ENCODE data around the gene FAM9C. TPM values are rescaled to one million over a fixed set of nuclear protein-coding genes. Genes with fewer than 3 reads are reported as not detected.

The FAM9C gene
- total and polyA plus RNA-seq, 2 donors (not counting 3 experiments of a cell fraction or from before 2014, with no cell fraction given), result not detected

DNA sequence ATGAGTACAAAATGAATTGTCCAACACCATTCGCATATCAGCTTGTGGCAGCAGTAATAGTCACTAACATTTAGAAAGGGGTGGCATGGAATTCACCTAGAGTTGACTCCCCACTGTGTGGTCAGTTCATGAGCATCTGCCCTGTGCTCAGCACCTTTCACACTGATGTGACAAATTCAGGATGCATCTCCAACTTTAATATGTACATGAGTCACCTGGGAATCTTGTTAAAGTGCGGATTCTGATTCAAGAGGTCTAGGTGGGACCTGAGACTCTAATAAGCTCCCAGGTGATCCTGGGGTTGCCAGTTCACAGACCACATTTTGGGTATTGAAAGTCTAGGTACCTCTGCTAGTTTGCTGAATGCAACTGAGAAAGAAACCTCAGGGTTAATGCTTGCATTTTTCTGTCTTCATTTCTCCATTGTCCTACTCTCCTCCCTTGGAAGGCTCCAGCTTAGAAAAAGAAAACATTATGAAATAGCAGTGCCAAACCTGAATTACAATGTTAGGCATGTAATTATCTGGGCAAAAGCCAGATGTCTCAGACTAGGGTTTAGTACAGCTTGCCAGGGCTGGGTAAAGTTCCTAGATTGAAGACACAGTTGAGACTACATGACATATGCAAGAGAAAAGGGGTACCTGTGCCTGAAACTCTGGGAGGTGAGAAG is 36.8 kb downstream of the FAM9C start:
- H2AFZ ChIP-seq (ENCODE audit: low read depth, low read length), result no peak overlapping the region
- intact Hi-C loops (cut with micrococcal nuclease), result no loop called here
- CTCF ChIA-PET, result no interaction called here
- H4K20me1 ChIP-seq (replicated peaks; ENCODE audit: control insufficient read depth, extremely low read depth, insufficient read depth, low read length), result no peaks in the 10 kb centered on the region
- no peaks in the 10 kb centered on the region for H3K4me1 ChIP-seq (ENCODE audit: control insufficient read depth, extremely low read depth, insufficient read depth, low read length)
- H3K9me1 ChIP-seq (replicated peaks; ENCODE audit: control insufficient read depth, extremely low read depth, insufficient read depth, low read length), result no peaks in the 10 kb centered on the region
- POLR2A ChIA-PET, result interaction anchor here (0.6 kb wide), 1 partner anchor 217 kb away, joined by 3 read pairs; no protein-coding TSS in a partner anchor
- H3K9ac ChIP-seq (replicated peaks; ENCODE audit: extremely low read depth, insufficient read depth, low read length), result no peak overlapping the region
- no TSS peak for BruUV-seq (replicated peaks)
- no peak overlapping the region for H3K27ac ChIP-seq (ENCODE audit: insufficient read depth, low read depth, low read length)
- no peak for TF ChIP-seq GATA2 (IDR thresholded peaks at IDR 0.05; ENCODE audit: insufficient read depth, insufficient read length, low read depth, low read length)
- TF ChIP-seq, protein P1, sequence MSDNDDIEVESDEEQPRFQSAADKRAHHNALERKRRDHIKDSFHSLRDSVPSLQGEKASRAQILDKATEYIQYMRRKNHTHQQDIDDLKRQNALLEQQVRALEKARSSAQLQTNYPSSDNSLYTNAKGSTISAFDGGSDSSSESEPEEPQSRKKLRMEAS (IDR thresholded peaks at IDR 0.05; ENCODE audit: insufficient read depth, insufficient read length), result no peak
- no peak for TF ChIP-seq FOS (IDR thresholded peaks at IDR 0.05; ENCODE audit: borderline replicate concordance, insufficient read depth, low read length)
- TF ChIP-seq POLR2A (IDR thresholded peaks at IDR 0.05; ENCODE audit: low read depth, low read length), result no peak
- TF ChIP-seq JUN (IDR thresholded peaks at IDR 0.05; ENCODE audit: borderline replicate concordance, insufficient read depth, insufficient read length, low read depth), result no peak
- H3K36me3 ChIP-seq (ENCODE audit: control insufficient read depth in 2 of 2, extremely low read depth in 1 of 2, insufficient read depth in 2 of 2, low read length in 2 of 2), result no peaks in the 10 kb centered on the region
- FAIRE-seq, result peak; percentile 8
- H3K27me3 ChIP-seq (ENCODE audit: control insufficient read depth in 2 of 2, insufficient read depth in 2 of 2, low read length in 2 of 2), result no peaks in the 10 kb centered on the region
- peak; percentile 31 for DNase-seq (ENCODE audit: low read depth, low spot score)
- H3K4me2 ChIP-seq (ENCODE audit: insufficient read depth, low read length), result no peak overlapping the region
- dilution Hi-C loops (cut with MboI; ENCODE audit: extremely low pct_ligation_motif_present, low sequenced_read_pairs), result no loop called here
- no peaks in the 10 kb centered on the region for H3K9me3 ChIP-seq (replicated peaks; ENCODE audit: control insufficient read depth, insufficient read depth, low read length)
- H3K79me2 ChIP-seq (ENCODE audit: control insufficient read depth, insufficient read depth, low read length), result no peaks in the 10 kb centered on the region
- no peak overlapping the region for H3K4me3 ChIP-seq (replicated peaks in 1 of 3; ENCODE audit: insufficient read depth in 1 of 3, low read depth in 1 of 3, low read length in 3 of 3)

DNA sequence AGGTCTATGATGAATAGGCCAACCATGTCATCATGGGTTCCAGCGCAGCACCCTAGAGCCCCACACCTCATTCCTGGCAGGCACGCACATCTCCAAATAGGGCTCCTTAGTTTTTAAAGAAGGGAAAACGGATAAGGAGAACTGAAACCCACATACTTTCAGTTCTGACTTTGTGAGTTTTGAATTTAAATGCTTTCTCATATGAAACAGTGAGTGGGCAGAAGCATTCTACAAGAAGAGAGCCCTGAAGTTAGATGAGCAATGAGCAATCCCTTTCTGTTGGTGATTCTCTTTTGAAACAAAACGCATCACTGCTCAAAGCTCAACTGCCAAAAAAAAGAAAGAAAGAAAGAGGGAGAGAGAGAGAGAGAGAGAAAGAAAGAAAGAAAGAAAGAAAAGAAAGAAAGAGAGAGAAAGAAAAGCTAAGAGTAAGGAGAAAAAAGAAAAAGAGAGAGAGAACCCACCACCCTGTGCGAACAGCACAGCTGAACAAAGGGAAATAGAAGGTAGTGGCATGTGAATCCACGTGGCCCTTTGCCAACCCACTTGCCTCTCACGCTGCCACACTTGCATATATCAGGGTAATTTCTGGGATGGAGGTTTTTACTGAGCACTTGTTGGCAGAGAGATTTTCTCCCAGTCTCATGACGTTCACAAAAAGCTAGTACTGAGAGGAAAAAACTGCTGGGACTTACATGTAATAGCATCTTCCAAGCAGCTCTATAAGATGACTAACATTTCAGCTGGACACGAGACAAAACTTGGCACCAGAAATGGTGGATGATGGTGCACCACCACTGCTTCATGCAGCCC is 38.6 kb downstream of the FAM9C start:
- no peak for FAIRE-seq

More for the DNA sequence above, 38.6 kb downstream of the FAM9C start:
- no peak overlapping the region for H3K9ac ChIP-seq (replicated peaks; ENCODE audit: extremely low read depth, insufficient read depth, low read length)
- no peaks in the 10 kb centered on the region for H3K79me2 ChIP-seq (ENCODE audit: control insufficient read depth, insufficient read depth, low read length)
- no peaks in the 10 kb centered on the region for H3K27me3 ChIP-seq (ENCODE audit: control insufficient read depth in 2 of 2, insufficient read depth in 2 of 2, low read length in 2 of 2)
- no peaks in the 10 kb centered on the region for H3K4me1 ChIP-seq (ENCODE audit: control insufficient read depth, extremely low read depth, insufficient read depth, low read length)
- ChIA-PET POLR2A (no interaction called here), CTCF (no interaction called here)
- no peak overlapping the region for H3K4me3 ChIP-seq (replicated peaks in 1 of 3; ENCODE audit: insufficient read depth in 1 of 3, low read depth in 1 of 3, low read length in 3 of 3)
- no peak for DNase-seq (ENCODE audit: low read depth, low spot score)
- H4K20me1 ChIP-seq (replicated peaks; ENCODE audit: control insufficient read depth, extremely low read depth, insufficient read depth, low read length), result no peaks in the 10 kb centered on the region
- intact Hi-C loops (cut with micrococcal nuclease) (no loop called here), dilution Hi-C loops (cut with MboI; ENCODE audit: extremely low pct_ligation_motif_present, low sequenced_read_pairs) (no loop called here)
- no TSS peak for BruUV-seq (replicated peaks)
- H3K27ac ChIP-seq (ENCODE audit: insufficient read depth, low read depth, low read length), result no peak overlapping the region
- no peaks in the 10 kb centered on the region for H3K36me3 ChIP-seq (ENCODE audit: control insufficient read depth in 2 of 2, extremely low read depth in 1 of 2, insufficient read depth in 2 of 2, low read length in 2 of 2)
- H3K4me2 ChIP-seq (ENCODE audit: insufficient read depth, low read length), result no peak overlapping the region
- no peaks in the 10 kb centered on the region for H3K9me1 ChIP-seq (replicated peaks; ENCODE audit: control insufficient read depth, extremely low read depth, insufficient read depth, low read length)
- no peak overlapping the region for H2AFZ ChIP-seq (ENCODE audit: low read depth, low read length)
- TF ChIP-seq MYC (IDR thresholded peaks at IDR 0.05; ENCODE audit: low read depth, low read length) (no peak), POLR2A (IDR thresholded peaks at IDR 0.05; ENCODE audit: low read depth, low read length) (no peak), JUN (IDR thresholded peaks at IDR 0.05; ENCODE audit: borderline replicate concordance, insufficient read depth, insufficient read length, low read depth) (no peak), EZH2 (IDR thresholded peaks at IDR 0.05; ENCODE audit: borderline replicate concordance, low read depth, low read length, severe bottlenecking) (no peak), GATA2 (IDR thresholded peaks at IDR 0.05; ENCODE audit: insufficient read depth, insufficient read length, low read depth, low read length) (no peak), POLR2AphosphoS5 (IDR thresholded peaks at IDR 0.05; ENCODE audit: insufficient read depth, low read depth, low read length) (no peak), FOS (IDR thresholded peaks at IDR 0.05; ENCODE audit: borderline replicate concordance, insufficient read depth, low read length) (no peak)
- TF ChIP-seq, protein P1 (IDR thresholded peaks at IDR 0.05; ENCODE audit: insufficient read depth, insufficient read length), result no peak
- TF ChIP-seq, protein P2, sequence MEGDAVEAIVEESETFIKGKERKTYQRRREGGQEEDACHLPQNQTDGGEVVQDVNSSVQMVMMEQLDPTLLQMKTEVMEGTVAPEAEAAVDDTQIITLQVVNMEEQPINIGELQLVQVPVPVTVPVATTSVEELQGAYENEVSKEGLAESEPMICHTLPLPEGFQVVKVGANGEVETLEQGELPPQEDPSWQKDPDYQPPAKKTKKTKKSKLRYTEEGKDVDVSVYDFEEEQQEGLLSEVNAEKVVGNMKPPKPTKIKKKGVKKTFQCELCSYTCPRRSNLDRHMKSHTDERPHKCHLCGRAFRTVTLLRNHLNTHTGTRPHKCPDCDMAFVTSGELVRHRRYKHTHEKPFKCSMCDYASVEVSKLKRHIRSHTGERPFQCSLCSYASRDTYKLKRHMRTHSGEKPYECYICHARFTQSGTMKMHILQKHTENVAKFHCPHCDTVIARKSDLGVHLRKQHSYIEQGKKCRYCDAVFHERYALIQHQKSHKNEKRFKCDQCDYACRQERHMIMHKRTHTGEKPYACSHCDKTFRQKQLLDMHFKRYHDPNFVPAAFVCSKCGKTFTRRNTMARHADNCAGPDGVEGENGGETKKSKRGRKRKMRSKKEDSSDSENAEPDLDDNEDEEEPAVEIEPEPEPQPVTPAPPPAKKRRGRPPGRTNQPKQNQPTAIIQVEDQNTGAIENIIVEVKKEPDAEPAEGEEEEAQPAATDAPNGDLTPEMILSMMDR (IDR thresholded peaks at IDR 0.05; ENCODE audit: extremely low read depth in 1 of 2, insufficient read depth in 1 of 2, low read depth in 1 of 2, low read length in 2 of 2), result no peak
- H3K9me3 ChIP-seq (replicated peaks; ENCODE audit: control insufficient read depth, insufficient read depth, low read length), result no peaks in the 10 kb centered on the region

Data from endothelial cell of umbilical vein (primary cell).